SIG-M5 (cell line): ENCODE measurements around the gene SFXN5.
"Not testable (repeated sequence)": the region's sequence is repeated elsewhere in the genome, so short reads cannot be mapped to it uniquely, and the experiment has no call there.

Experiments
- DNase-seq: peaks from one replicate; lab custom pipeline; 2025; lab: John Stamatoyannopoulos, UW

The SFXN5 gene

GRCh38 chr2:72921088-72921851 lies 150.2 kb downstream of the SFXN5 start:
- no peak for DNase-seq

GRCh38 chr2:72920318-72921087 lies 151.0 kb downstream of the SFXN5 start:
- no peak for DNase-seq

DNA sequence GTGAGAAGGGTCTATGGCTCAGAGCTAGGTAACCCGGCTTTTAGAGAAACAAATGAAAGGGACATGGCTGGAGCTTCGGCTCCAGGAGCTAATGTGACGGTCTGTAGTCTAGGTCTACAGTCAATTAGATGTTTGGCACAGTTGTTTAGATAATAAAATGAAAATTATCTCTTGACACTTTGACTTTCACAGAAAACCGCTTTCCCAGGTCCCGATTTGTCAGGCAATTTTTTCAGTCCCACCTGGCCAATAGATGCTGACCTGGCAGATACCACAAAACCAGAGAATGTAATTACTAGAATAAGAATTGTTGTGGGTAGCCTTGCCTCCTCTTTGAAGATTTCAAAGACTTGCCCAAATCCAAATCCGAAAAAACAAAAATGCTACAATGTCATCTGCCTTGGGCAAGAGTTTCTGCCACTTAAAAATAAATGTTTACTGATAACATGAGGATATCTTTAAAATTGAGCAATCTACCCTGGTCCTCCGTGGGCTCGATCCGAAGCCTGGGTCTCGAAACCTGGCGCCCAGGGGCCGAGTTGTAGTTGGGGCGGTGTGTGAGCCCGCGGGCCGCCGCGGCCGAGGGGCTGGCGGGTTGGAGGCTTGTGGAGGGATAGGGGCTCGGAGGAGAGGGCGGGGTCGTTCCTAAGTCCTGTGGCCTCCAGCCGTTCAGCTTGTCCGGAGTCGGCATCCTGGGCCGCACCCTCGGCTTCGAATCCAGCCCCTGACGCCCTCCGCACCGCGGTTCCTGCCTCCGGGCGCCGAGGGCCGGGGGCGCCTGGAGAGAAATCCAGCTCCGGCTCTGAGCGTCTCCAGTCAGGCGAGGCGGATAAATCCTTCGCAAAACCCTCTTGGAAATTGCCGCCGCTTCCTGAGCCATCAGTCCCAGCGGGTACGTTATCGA lies 151.8 kb downstream of the SFXN5 start:
- DNase-seq, result no peak

DNA sequence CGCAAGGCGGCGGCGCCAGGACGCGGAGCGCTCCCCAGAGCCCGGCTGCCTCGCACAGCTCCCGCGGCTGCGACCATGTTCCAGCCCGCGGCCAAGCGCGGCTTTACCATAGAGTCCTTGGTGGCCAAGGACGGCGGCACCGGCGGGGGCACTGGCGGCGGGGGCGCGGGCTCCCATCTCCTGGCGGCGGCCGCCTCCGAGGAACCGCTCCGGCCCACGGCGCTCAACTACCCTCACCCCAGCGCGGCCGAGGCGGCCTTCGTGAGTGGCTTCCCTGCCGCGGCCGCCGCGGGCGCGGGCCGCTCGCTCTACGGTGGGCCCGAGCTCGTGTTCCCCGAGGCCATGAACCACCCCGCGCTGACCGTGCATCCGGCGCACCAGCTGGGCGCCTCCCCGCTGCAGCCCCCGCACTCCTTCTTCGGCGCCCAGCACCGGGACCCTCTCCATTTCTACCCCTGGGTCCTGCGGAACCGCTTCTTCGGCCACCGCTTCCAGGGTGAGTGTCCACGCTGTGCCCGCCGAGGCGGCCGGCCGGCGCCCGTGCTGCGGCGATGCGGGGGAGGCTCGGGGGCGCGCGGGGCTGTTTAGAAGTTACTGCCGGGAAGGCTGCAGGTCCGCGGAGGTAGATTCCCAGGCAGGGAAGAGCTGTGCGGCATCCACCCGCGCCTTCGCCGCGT lies 153.5 kb downstream of the SFXN5 start:
- no peak for DNase-seq

GRCh38 chr2:72917138-72917876 lies 154.2 kb downstream of the SFXN5 start, which contains the start of gene EMX1:
Gene EMX1, plus strand, starts transcription at chr2:72917519. Its CDS starts 334 bp downstream, at chr2:72917853.
- no peak for DNase-seq

- no peak for DNase-seq
Measured at GRCh38 chr2:72916743-72917137, 154.8 kb downstream of the SFXN5 start.

GRCh38 chr2:72915907-72916742 lies 155.4 kb downstream of the SFXN5 start:
- no peak for DNase-seq

DNA sequence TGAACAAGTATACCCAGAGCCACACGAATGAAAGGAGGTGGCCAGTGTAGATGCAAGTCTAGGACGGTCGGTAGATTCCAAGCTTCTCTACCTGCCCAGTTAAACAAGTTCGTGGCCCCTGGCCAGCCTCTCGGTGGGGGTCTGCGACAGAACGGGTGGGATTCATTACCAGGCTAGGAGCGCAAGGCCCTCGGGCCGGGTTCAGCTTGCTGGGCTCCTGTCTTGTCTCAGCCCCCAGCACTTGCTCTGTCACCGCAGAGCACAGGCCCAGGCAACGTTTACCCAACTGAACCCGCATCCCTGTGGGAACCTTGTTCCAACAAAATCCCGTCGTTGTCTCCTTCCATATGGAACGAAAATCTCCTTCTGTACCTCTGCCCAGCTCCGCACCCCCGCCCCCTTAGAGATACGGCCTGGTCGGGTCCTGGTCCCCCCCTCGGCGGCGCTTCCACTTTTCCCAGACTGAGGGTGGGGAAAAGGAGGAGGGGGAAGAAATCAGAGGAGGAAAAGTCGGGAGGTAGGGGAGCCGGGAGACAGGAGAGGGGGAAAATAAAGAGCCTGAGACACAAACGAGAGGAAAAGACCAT lies 156.1 kb downstream of the SFXN5 start:
- no peak for DNase-seq

DNA sequence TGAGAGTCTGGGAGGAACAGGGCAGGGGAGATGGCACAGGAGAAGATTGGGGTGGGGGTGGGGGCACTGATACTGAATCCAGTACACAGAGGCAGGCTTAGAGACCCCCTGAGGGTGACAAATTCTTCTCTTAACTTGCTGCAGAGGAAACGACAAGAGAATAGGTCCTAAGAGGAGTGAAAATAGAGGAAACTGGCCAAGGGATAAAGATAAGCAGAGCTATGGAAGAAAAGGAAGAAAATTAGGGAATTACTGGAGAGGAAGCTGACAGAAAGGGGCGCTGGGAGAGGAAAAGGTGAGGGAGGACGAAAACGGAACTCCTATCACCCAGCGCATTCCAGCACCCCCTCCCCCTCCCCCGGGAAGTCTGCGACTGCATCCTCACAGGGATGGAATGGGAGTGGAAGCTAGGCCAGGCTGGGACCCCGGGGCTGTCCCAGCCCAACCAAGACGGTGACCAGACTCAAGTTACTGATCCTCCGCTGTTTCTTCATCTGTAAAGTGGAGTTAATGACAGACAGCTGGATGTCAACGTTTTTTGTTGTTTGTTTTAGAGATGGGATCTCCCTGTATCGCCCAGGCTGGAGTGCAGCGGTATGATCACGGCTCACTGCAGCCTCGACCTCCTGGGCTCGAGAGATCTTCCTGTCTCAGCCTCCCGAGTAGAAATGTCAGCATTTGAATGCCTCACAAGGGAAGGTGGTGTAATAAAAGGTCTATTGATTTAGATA lies 156.8 kb downstream of the SFXN5 start:
- no peak for DNase-seq

- no peak for DNase-seq
Measured at GRCh38 chr2:72914206-72914559, 157.3 kb downstream of the SFXN5 start.

DNA sequence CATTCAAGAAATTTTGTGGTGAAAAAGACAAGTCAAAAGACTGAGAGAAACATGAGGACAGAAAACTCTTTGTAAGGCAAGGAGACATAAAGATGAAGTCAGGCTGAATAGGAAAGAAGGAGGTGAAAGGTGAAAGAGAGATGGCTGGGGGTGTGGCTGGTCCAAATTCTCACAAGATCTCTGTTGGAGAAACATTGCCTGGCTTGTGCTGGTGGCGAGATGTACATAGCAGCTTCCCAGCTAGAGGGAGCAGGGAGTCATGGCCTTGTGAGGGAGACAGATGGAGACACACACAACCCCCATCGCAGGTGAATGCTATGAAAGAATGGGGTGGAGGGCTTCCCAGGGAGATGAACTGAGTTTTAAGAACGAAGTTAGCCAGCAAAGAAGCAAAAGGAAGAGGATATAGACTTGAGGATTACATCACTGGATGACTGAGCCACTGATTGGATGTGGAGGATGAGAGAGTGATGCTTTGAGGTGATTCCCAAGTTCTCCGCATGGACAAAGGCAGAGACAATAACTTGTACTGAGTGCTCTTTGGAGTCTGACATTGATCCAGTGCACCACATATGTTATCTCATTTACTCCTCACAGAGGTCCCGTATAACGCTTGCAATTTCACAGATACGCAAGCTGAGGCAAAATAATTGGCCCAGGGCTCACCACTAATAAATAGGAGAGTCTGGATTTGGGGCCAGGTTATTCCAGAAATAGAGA lies 157.9 kb downstream of the SFXN5 start:
- DNase-seq, result no peak

- DNase-seq, result no peak
Measured at GRCh38 chr2:72911256-72911655, 160.3 kb downstream of the SFXN5 start.

- DNase-seq, result no peak
Measured at GRCh38 chr2:72908741-72909140, 162.8 kb downstream of the SFXN5 start.

GRCh38 chr2:72907369-72907768 lies 164.1 kb downstream of the SFXN5 start:
- DNase-seq, result not testable (repeated sequence)

- DNase-seq, result no peak
Measured at GRCh38 chr2:72901426-72901825, 170.1 kb downstream of the SFXN5 start.

GRCh38 chr2:72900191-72900825 lies 171.2 kb downstream of the SFXN5 start:
- no peak for DNase-seq

- DNase-seq, result no peak
Measured at GRCh38 chr2:72898585-72898906, 173.0 kb downstream of the SFXN5 start.
